Breast epithelium (tissue), 4 donors: ENCODE data around the gene ADAMTS13. TPM values are rescaled to one million over a fixed set of nuclear protein-coding genes. Genes with fewer than 3 reads are reported as not detected.
A peak's percentile ranks its signal among the peaks of the same experiment; 100 is the strongest.
"Not testable (repeated sequence)": the region's sequence is repeated elsewhere in the genome, so short reads cannot be mapped to it uniquely, and the experiment has no call there.

Experiments
- DNase-seq, 2 donors: peaks; one replicate each; pipeline ENCODE4 v3.0.0-alpha.2; 2019; ENCODE audit warnings: low spot score in 2 of 2
- H3K27ac ChIP-seq, 2 donors: fragments of 200-600 bp; sonication (generic) in 1 of 2; one replicate each; pipeline ENCODE4 v1.5.1; 2016 to 2019; ENCODE audit warnings: mild to moderate bottlenecking in 1 of 2
- H3K27me3 ChIP-seq, 2 donors: fragments of 200-600 bp; sonication (generic) in 1 of 2; one replicate each; pipeline versions ENCODE4 v1.5.1 to v1.6.0; 2017 to 2019; ENCODE audit warnings: control low read depth in 1 of 2, mild to moderate bottlenecking in 1 of 2
- H3K36me3 ChIP-seq: fragments of 200-600 bp; one replicate; pipeline ENCODE4 v1.5.1; 2019
- H3K4me1 ChIP-seq, 2 donors: fragments of 200-600 bp; sonication (generic); one replicate each; pipeline ENCODE4 v1.5.1; 2016 to 2019; ENCODE audit warnings: control low read depth in 1 of 2
- H3K4me3 ChIP-seq, 3 donors: fragments of 200-600 bp; sonication (generic); 1 replicate in 2 of 3; 2 replicates in 1 of 3; pipeline ENCODE4 v1.5.1; 2016 to 2019; ENCODE audit warnings: mild to moderate bottlenecking in 3 of 3, moderate library complexity in 2 of 3
- H3K9me3 ChIP-seq, 2 donors: fragments of 200-600 bp; sonication (generic) in 1 of 2; one replicate each; pipeline ENCODE4 v1.5.1; 2016 to 2019; ENCODE audit warnings: control low read depth in 1 of 2
- CTCF ChIP-seq, 3 donors: fragments of 450-650 bp; IDR thresholded peaks; one replicate each; pipeline ENCODE4 v1.5.1; 2016 to 2017; ENCODE audit warnings: antibody characterized with exemption in 3 of 3, mild to moderate bottlenecking in 3 of 3, moderate library complexity in 3 of 3
- POLR2A ChIP-seq: fragments of 450-650 bp; IDR thresholded peaks from one replicate; pipeline ENCODE4 v1.6.1; 2016; ENCODE audit warnings: antibody characterized with exemption, mild to moderate bottlenecking, moderate library complexity
- POLR2AphosphoS5 ChIP-seq, 3 donors: sonication (generic); formaldehyde crosslinking; IDR thresholded peaks; one replicate each; pipeline ENCODE4 v1.6.1; 2017; ENCODE audit warnings: antibody characterized with exemption in 3 of 3
- intact Hi-C: fragments of 100-400 bp; cut with DNase I; formaldehyde crosslinking; loops from one replicate; pipeline ENCODE4 v1.15.1; 2023; ENCODE audit warnings: low total_unique reads
- total RNA-seq, 3 donors: library from RNA; depleted of rRNA; stranded (reverse); fragments of >200 nt; gene quantifications; one replicate each; pipeline ENCODE4 v1.1.0, GENCODE V29; 2016

ADAMTS13 gene
- 1 to 10 TPM in 1 of 3 donors, under 1 TPM in 2; 0.88 to 2.9 (median 0.96) TPM for total RNA-seq

DNA sequence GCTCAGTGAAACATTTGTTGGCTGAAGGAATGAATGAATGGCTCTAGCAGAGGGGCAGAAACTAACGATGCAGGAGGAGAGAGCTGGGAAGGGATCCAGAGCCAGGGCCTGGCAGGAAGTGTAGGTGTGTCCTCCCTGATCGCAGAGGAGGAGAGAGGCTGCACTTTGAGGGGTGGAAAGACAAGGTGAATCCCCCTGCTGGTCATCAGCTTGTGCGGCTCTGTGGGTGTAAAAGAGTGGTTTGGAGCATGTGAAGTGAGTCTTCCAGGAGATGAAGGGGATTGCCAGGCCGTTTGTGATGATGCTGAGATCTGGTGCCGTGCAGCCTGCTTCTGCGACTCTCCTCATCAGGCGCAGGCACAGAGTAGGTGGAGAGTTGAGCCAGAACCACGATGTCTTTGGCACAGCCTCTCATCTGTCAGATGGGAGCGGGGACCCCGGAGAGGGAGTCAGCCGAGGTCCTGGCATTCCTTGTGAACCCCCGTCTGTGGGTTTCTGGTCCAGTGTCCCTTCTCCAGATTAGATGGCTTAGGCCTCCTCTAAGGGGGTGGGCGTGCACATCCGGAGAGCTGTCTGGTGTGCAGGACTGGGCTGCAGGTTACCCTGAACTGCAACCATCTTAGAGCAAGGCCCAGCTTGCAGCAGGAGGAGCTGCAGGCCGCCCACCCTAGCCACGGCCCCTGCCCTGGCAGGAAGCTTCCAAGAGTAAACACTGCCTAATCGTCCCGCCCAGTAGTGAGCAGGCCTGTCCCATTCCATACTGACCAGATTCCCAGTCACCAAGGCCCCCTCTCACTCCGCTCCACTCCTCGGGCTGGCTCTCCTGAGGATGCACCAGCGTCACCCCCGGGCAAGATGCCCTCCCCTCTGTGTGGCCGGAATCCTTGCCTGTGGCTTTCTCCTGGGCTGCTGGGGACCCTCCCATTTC, at the start of gene ADAMTS13:
ADAMTS13 (plus strand) TSS at position 753 of the 928 bp plus-strand sequence; CDS start at position 830, 77 bp downstream.
- intact Hi-C loops: loop anchor here (10.0 kb wide), 1 partner anchor 263 kb away; no protein-coding TSS in a partner anchor
- no peak within 1 kb of the TSS for H3K4me3 ChIP-seq

GRCh38 chr9:133374612-133375115, 47.5 kb upstream of the ADAMTS13 start:
- intact Hi-C loops: no loop called here
- TF ChIP-seq CTCF (IDR thresholded peaks at IDR 0.05) (no peak), POLR2A (no peak), POLR2AphosphoS5 (IDR thresholded peaks at IDR 0.05) (no peak)
- peaks cover 0 to 15% of the 10 kb centered on the region in 2 donors for H3K4me1 ChIP-seq
- no peaks in the 10 kb centered on the region for H3K36me3 ChIP-seq
- H3K27me3 ChIP-seq: no peaks in the 10 kb centered on the region
- no peak for DNase-seq
- peak overlapping the region; percentile 97 to 98 for H3K27ac ChIP-seq
- no peaks in the 10 kb centered on the region for H3K9me3 ChIP-seq
- peak overlapping the region; percentile 95 to 99 (median 97) for H3K4me3 ChIP-seq

More for the DNA sequence above, at the start of gene ADAMTS13:
- H3K9me3 ChIP-seq: no peaks in the 10 kb centered on the region
- no peaks in the 10 kb centered on the region for H3K27me3 ChIP-seq
- TF ChIP-seq POLR2AphosphoS5 (IDR thresholded peaks at IDR 0.05): no peak
- no peak for TF ChIP-seq POLR2A
- TF ChIP-seq CTCF (IDR thresholded peaks at IDR 0.05): no peak
- no peak within 1 kb of the TSS for H3K27ac ChIP-seq
- no peaks in the 10 kb centered on the region for H3K36me3 ChIP-seq
- no peak for DNase-seq
- peaks cover 0 to 2% of the 10 kb centered on the region in 2 donors for H3K4me1 ChIP-seq

GRCh38 chr9:133375116-133375723, 46.9 kb upstream of the ADAMTS13 start:
- TF ChIP-seq POLR2AphosphoS5 (IDR thresholded peaks at IDR 0.05): peak in 1 of 3 donors; percentile 16
- TF ChIP-seq POLR2A: no peak
- DNase-seq: no peak
- H3K36me3 ChIP-seq: no peaks in the 10 kb centered on the region
- peak overlapping the region; percentile 97 to 98 for H3K27ac ChIP-seq
- peaks cover 0 to 11% of the 10 kb centered on the region in 2 donors for H3K4me1 ChIP-seq
- no peaks in the 10 kb centered on the region for H3K9me3 ChIP-seq
- no peaks in the 10 kb centered on the region for H3K27me3 ChIP-seq
- intact Hi-C loops: no loop called here
- H3K4me3 ChIP-seq: peak overlapping the region; percentile 95 to 99 (median 97)

- TF ChIP-seq POLR2A (no peak), POLR2AphosphoS5 (IDR thresholded peaks at IDR 0.05) (peak in 2 of 3 donors; percentile 79), CTCF (IDR thresholded peaks at IDR 0.05) (peak in 1 of 3 donors; percentile 28)
- intact Hi-C loops: no loop called here
- no peaks in the 10 kb centered on the region for H3K9me3 ChIP-seq
- DNase-seq: peak; percentile 90 to 94
- H3K4me1 ChIP-seq: peaks cover 0 to 11% of the 10 kb centered on the region in 2 donors
- peak within 1 kb of the TSS; percentile 95 to 99 (median 97) for H3K4me3 ChIP-seq
- H3K36me3 ChIP-seq: no peaks in the 10 kb centered on the region
- no peaks in the 10 kb centered on the region for H3K27me3 ChIP-seq
- H3K27ac ChIP-seq: peak within 1 kb of the TSS; percentile 97 to 98
These were observed 46.2 kb upstream of the ADAMTS13 start, which contains the start of the genes STKLD1 and SURF4 for GRCh38 chr9:133375724-133376654. STKLD1 (plus strand) TSS chr9:133376366; CDS start chr9:133376474, 108 bp downstream. SURF4 (minus strand) TSS chr9:133376060; CDS start chr9:133375969, 91 bp downstream.

DNA sequence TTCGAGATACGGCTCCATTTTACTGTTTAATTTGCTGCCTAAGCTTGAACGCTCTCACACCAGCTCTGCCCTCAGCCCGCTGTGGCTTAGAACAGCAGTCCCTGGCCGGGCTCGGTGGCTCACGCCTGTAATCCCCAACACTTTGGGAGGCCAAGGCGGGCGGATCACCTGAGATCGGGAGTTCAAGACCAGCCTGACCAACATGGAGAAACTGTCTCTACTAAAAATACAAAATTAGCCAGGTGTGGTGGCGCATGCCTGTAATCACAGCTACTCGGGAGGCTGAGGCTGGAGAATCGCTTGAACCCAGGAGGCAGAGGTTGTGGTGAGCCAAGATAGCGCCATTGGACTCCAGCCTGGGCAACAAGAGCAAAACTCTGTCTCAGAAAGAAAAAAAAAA, 44.9 kb upstream of the ADAMTS13 start:
- H3K9me3 ChIP-seq, H3K4me1 ChIP-seq, DNase-seq, H3K27me3 ChIP-seq, intact Hi-C loops, H3K36me3 ChIP-seq: not testable (repeated sequence)
- peak overlapping the region in 1 of 3 donors; percentile 36 for H3K4me3 ChIP-seq
- peak overlapping the region; percentile 10 to 70 for H3K27ac ChIP-seq
